ENCODE measurements around the gene QSOX1.

The QSOX1 gene

GRCh38 chr1:180169640-180170195 lies 15.0 kb downstream of the QSOX1 start:
- no peak for DNase-seq (ENCODE audit: low spot score)

- DNase-seq (ENCODE audit: low spot score) = no peak
Measured at GRCh38 chr1:180170546-180171151, 16.0 kb downstream of the QSOX1 start.

- DNase-seq (ENCODE audit: low spot score) = no peak
Measured at GRCh38 chr1:180171691-180172090, 17.0 kb downstream of the QSOX1 start.

- no peak for DNase-seq (ENCODE audit: low spot score)
Measured at GRCh38 chr1:180173451-180173850, 18.8 kb downstream of the QSOX1 start.

- peak; percentile 57 for DNase-seq (ENCODE audit: low spot score)
Measured at GRCh38 chr1:180173952-180174351, 19.3 kb downstream of the QSOX1 start.

- DNase-seq (ENCODE audit: low spot score) = no peak
Measured at GRCh38 chr1:180175291-180175690, 20.6 kb downstream of the QSOX1 start.

GRCh38 chr1:180175806-180176205 lies 21.1 kb downstream of the QSOX1 start:
- DNase-seq (ENCODE audit: low spot score) = no peak

- no peak for DNase-seq (ENCODE audit: low spot score)
Measured at GRCh38 chr1:180176965-180177364, 22.3 kb downstream of the QSOX1 start.

GRCh38 chr1:180177931-180178330 lies 23.3 kb downstream of the QSOX1 start:
- DNase-seq (ENCODE audit: low spot score) = no peak

- no peak for DNase-seq (ENCODE audit: low spot score)
Measured at GRCh38 chr1:180178511-180179161, 24.0 kb downstream of the QSOX1 start.

GRCh38 chr1:180179162-180179957 lies 24.7 kb downstream of the QSOX1 start:
- DNase-seq (ENCODE audit: low spot score) = no peak

GRCh38 chr1:180181048-180181447 lies 26.4 kb downstream of the QSOX1 start:
- no peak for DNase-seq (ENCODE audit: low spot score)

- no peak for DNase-seq (ENCODE audit: low spot score)
Measured at GRCh38 chr1:180181996-180182642, 27.4 kb downstream of the QSOX1 start.

GRCh38 chr1:180182643-180183311 lies 28.1 kb downstream of the QSOX1 start:
- no peak for DNase-seq (ENCODE audit: low spot score)

- DNase-seq (ENCODE audit: low spot score) = no peak
Measured at GRCh38 chr1:180183426-180183825, 28.8 kb downstream of the QSOX1 start.

GRCh38 chr1:180184041-180184440 lies 29.4 kb downstream of the QSOX1 start:
- no peak for DNase-seq (ENCODE audit: low spot score)

GRCh38 chr1:180185281-180185680 lies 30.6 kb downstream of the QSOX1 start:
- DNase-seq (ENCODE audit: low spot score) = no peak

GRCh38 chr1:180185971-180186645 lies 31.4 kb downstream of the QSOX1 start:
- DNase-seq (ENCODE audit: low spot score) = no peak

- DNase-seq (ENCODE audit: low spot score) = no peak
Measured at GRCh38 chr1:180186831-180187230, 32.2 kb downstream of the QSOX1 start.

- no peak for DNase-seq (ENCODE audit: low spot score)
Measured at GRCh38 chr1:180187626-180188025, 33.0 kb downstream of the QSOX1 start.

GRCh38 chr1:180188091-180188506 lies 33.4 kb downstream of the QSOX1 start:
- no peak for DNase-seq (ENCODE audit: low spot score)
